SK-N-MC (cell line): Measurements from ENCODE around the gene GNLY.

ENCODE experiments used
- EZH2 ChIP-seq: fragments of 200-600 bp; sonication (generic); IDR thresholded peaks from one replicate; pipeline ENCODE4 v1.6.1; 2017; ENCODE audit warnings: antibody characterized with exemption
- POLR2AphosphoS5 ChIP-seq: IDR thresholded peaks from 2 replicates; pipeline ENCODE4 v1.6.1; 2012; ENCODE audit warnings: mild to moderate bottlenecking, low read depth, low read length, borderline replicate concordance

- TF ChIP-seq EZH2 (no peak), POLR2AphosphoS5 (no peak)
These were observed 15.2 kb downstream of the GNLY start for GRCh38 chr2:85709401-85709811.
